Measurements from ENCODE around the gene SLC26A1.

- TF ChIP-seq CTCF (IDR thresholded peaks at IDR 0.05): no peak
- no peak for TF ChIP-seq POLR2A (IDR thresholded peaks at IDR 0.05)
These were observed 37.4 kb upstream of the SLC26A1 start for GRCh38 chr4:1030559-1030958.
